CD4-positive, CD25-positive, alpha-beta regulatory T cell (primary cell): ENCODE measurements around the gene IGFN1. TPM values are rescaled to one million over a fixed set of nuclear protein-coding genes. Genes with fewer than 3 reads are reported as not detected.

Experiments used
- ATAC-seq, 2 donors: fragments of 150-1000 bp; cut with Tn5 transposase; one replicate each; pipeline ENCODE4 v1.10.0; 2021; ENCODE audit warnings: low read depth in 2 of 2, moderate number of reproducible peaks in 2 of 2, moderate library complexity in 1 of 2
- DNase-seq, 3 donors: peaks; one replicate each; pipeline versions ENCODE4 v3.0.0 to v3.0.0-alpha.2; 2012 to 2022; ENCODE audit warnings: mixed read lengths in 1 of 3
- H3K27ac ChIP-seq: one replicate; pipeline ENCODE4 v1.7.0; 2013; ENCODE audit warnings: mild to moderate bottlenecking, low read length; ENCODE audit not compliant: insufficient read depth, poor library complexity, severe bottlenecking
- H3K27me3 ChIP-seq: one replicate; pipeline ENCODE4 v1.7.0; 2013; ENCODE audit warnings: low read length; ENCODE audit not compliant: control insufficient read depth, insufficient read depth
- H3K36me3 ChIP-seq: one replicate; pipeline ENCODE4 v1.7.0; 2013; ENCODE audit warnings: mild to moderate bottlenecking, low read length, moderate library complexity; ENCODE audit not compliant: control insufficient read depth, insufficient read depth
- H3K4me1 ChIP-seq: 2 replicates; pipeline ENCODE4 v1.7.0; 2013; ENCODE audit warnings: mild to moderate bottlenecking, low read length; ENCODE audit not compliant: insufficient read depth, control insufficient read depth, poor library complexity, severe bottlenecking
- H3K4me3 ChIP-seq: one replicate; pipeline ENCODE4 v1.7.0; 2013; ENCODE audit warnings: low read depth, mild to moderate bottlenecking, low read length, moderate library complexity
- H3K9me3 ChIP-seq, 2 experiments: 1 replicate in 1 of 2; 2 replicates in 1 of 2; pipeline ENCODE4 v1.7.0; 2013; ENCODE audit warnings: low read length in 2 of 2, mild to moderate bottlenecking in 1 of 2, moderate library complexity in 1 of 2; ENCODE audit not compliant: control insufficient read depth in 2 of 2
- H3K27ac Mint-ChIP-seq, 3 donors: one replicate each; pipeline ENCODE4 v1.8.0; 2020 to 2022; ENCODE audit warnings: mild to moderate bottlenecking in 3 of 3, mixed read lengths in 3 of 3, moderate library complexity in 2 of 3
- H3K27me3 Mint-ChIP-seq: one replicate; pipeline ENCODE4 v1.8.0; 2022; ENCODE audit warnings: mild to moderate bottlenecking, mixed read lengths
- H3K36me3 Mint-ChIP-seq: one replicate; pipeline ENCODE4 v1.8.0; 2020; ENCODE audit warnings: mixed read lengths
- H3K4me1 Mint-ChIP-seq, 4 donors: one replicate each; pipeline ENCODE4 v1.8.0; 2020 to 2022; ENCODE audit warnings: mixed read lengths in 4 of 4, mild to moderate bottlenecking in 1 of 4
- H3K4me3 Mint-ChIP-seq, 4 donors: one replicate each; pipeline ENCODE4 v1.8.0; 2020 to 2022; ENCODE audit warnings: mild to moderate bottlenecking in 4 of 4, mixed read lengths in 4 of 4, moderate library complexity in 3 of 4
- H3K9me3 Mint-ChIP-seq, 7 donors: one replicate each; pipeline ENCODE4 v1.8.0; 2020 to 2022; ENCODE audit warnings: mixed read lengths in 7 of 7, mild to moderate bottlenecking in 3 of 7, moderate library complexity in 2 of 7
- polyA plus RNA-seq, 4 donors: library from polyadenylated mRNA; unstranded; fragments of 300-500 nt; fragmentation: Illumina TruSeq; gene quantifications; one replicate each; pipeline ENCODE4 v1.2.3, GENCODE V29; 2021
- total RNA-seq: library from RNA; stranded (reverse); gene quantifications from one replicate; pipeline ENCODE4 v1.2.3, GENCODE V29; 2022

IGFN1 gene
- total and polyA plus RNA-seq, 5 donors from 2014 or later, result not detected

GRCh38 chr1:201189085-201189484, 1.5 kb upstream of the IGFN1 start:
- ATAC-seq (no peak), DNase-seq (no peak)
- no peaks in the 10 kb centered on the region for H3K4me1 ChIP-seq
- H3K27me3 Mint-ChIP-seq, result peaks cover 20% of the 10 kb centered on the region
- no peaks in the 10 kb centered on the region for H3K27me3 ChIP-seq
- no peaks in the 10 kb centered on the region for H3K9me3 Mint-ChIP-seq
- no peaks in the 10 kb centered on the region for H3K4me1 Mint-ChIP-seq
- H3K27ac Mint-ChIP-seq, result no peak overlapping the region
- H3K36me3 ChIP-seq, result no peaks in the 10 kb centered on the region
- H3K36me3 Mint-ChIP-seq, result no peaks in the 10 kb centered on the region
- no peak overlapping the region for H3K4me3 ChIP-seq
- H3K9me3 ChIP-seq, result no peaks in the 10 kb centered on the region
- H3K4me3 Mint-ChIP-seq, result no peak overlapping the region
- H3K27ac ChIP-seq, result no peak overlapping the region

DNA sequence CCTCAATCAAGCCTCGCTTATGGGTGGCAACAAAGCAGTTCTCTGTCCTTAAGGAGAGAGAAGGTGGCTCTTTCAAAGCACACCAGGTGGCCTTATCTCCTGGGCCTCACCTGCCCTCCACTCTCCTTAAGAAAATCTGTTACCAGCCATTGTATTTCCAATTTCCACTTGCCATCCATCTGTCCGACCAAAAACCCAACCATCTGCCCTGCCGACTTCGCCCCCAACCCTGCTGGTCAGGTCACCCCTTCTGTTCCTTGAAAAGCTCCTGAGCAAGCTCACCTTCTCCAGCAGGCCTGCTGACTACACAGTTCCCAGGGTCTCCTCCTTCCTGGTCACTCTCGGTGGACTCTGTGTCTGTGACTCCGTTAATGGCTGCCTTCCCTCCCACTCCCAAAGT, 619 bp upstream of the IGFN1 start:
- no peak for ATAC-seq
- H3K4me3 Mint-ChIP-seq, result no peak overlapping the region
- H3K27me3 Mint-ChIP-seq, result peaks cover 15% of the 10 kb centered on the region

GRCh38 chr1:201191653-201192260, 1.1 kb downstream of the IGFN1 start:
- no peak overlapping the region for H3K4me3 ChIP-seq
- DNase-seq (no peak), ATAC-seq (no peak)
- no peak overlapping the region for H3K4me3 Mint-ChIP-seq
- H3K36me3 Mint-ChIP-seq, result no peaks in the 10 kb centered on the region
- no peak overlapping the region for H3K27ac ChIP-seq
- H3K9me3 ChIP-seq, result no peaks in the 10 kb centered on the region
- H3K4me1 Mint-ChIP-seq, result no peaks in the 10 kb centered on the region
- H3K27me3 ChIP-seq, result no peaks in the 10 kb centered on the region
- H3K27ac Mint-ChIP-seq, result no peak overlapping the region
- H3K27me3 Mint-ChIP-seq, result peaks cover 15% of the 10 kb centered on the region
- H3K9me3 Mint-ChIP-seq, result no peaks in the 10 kb centered on the region
- no peaks in the 10 kb centered on the region for H3K4me1 ChIP-seq
- no peaks in the 10 kb centered on the region for H3K36me3 ChIP-seq

More for the DNA sequence above, 619 bp upstream of the IGFN1 start:
- Histone ChIP-seq H3K4me1 (no peaks in the 10 kb centered on the region), H3K36me3 (no peaks in the 10 kb centered on the region), H3K27me3 (no peaks in the 10 kb centered on the region), H3K9me3 (no peaks in the 10 kb centered on the region), H3K27ac (no peak overlapping the region), H3K4me3 (no peak overlapping the region)
- DNase-seq, result no peak
- Mint-ChIP-seq H3K4me1 (no peaks in the 10 kb centered on the region), H3K36me3 (no peaks in the 10 kb centered on the region), H3K27ac (no peak overlapping the region), H3K9me3 (no peaks in the 10 kb centered on the region)

DNA sequence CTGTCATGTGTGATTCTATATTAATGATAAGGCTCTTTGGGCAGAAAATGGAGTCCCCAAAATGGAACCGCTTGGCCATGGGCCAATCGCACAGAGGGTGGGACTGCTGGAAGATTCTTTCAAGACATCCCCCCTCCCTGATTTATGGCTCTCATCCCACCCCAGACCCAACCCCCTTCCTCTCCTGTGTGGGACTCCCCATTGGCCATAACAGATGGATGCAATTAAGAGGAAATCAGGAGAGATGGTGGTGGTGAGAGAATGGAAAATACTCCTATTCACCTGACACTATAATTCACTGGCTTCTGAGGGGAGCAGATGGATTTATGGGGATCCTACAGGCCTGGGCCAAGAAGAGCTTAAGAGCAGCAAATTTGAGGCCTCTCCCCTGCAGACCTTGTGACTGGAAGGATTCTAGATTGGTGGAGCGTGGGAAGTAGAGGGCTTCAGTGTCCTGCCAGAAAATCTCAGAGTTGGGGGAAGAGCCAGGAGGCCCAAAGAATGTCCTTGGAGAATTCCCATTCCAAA, 1.7 kb downstream of the IGFN1 start:
- Mint-ChIP-seq H3K9me3 (no peaks in the 10 kb centered on the region), H3K27ac (no peak overlapping the region)
- ATAC-seq, result no peak

DNA sequence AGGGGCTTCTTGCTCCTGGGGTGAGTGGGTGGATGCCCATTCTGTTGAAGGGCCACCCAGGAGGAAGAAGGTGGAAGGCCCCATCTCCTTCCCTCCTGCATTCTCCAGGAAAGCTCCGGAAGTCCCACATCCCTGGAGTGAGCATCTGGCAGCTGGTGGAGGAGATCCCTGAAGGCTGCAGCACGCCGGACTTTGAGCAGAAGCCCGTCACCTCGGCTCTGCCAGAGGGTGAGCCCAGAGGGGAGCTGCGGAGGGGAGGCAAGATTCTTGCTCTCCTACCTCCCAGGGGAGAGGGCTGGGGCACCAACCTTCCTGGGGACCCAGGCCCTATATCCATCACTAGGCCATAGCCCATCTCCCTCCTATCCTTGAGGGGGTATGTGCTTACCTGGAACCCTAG, 3.4 kb downstream of the IGFN1 start:
- H3K27ac Mint-ChIP-seq, result no peak overlapping the region
- no peak overlapping the region for H3K4me3 Mint-ChIP-seq
- DNase-seq, result no peak
- H3K36me3 ChIP-seq, result no peaks in the 10 kb centered on the region
- no peaks in the 10 kb centered on the region for H3K4me1 Mint-ChIP-seq
- H3K27me3 ChIP-seq, result no peaks in the 10 kb centered on the region
- no peak for ATAC-seq
- no peak overlapping the region for H3K27ac ChIP-seq
- no peaks in the 10 kb centered on the region for H3K36me3 Mint-ChIP-seq
- no peaks in the 10 kb centered on the region for H3K4me1 ChIP-seq
- H3K9me3 Mint-ChIP-seq, result no peaks in the 10 kb centered on the region
- no peaks in the 10 kb centered on the region for H3K9me3 ChIP-seq
- H3K4me3 ChIP-seq, result no peak overlapping the region
- peaks cover 20% of the 10 kb centered on the region for H3K27me3 Mint-ChIP-seq

More for the DNA sequence above, 1.7 kb downstream of the IGFN1 start:
- Mint-ChIP-seq H3K4me1 (no peaks in the 10 kb centered on the region), H3K4me3 (no peak overlapping the region), H3K36me3 (no peaks in the 10 kb centered on the region), H3K27me3 (peaks cover 20% of the 10 kb centered on the region)
- H3K27ac ChIP-seq, result no peak overlapping the region
- H3K4me3 ChIP-seq, result no peak overlapping the region
- H3K4me1 ChIP-seq, result no peaks in the 10 kb centered on the region
- H3K36me3 ChIP-seq, result no peaks in the 10 kb centered on the region
- no peaks in the 10 kb centered on the region for H3K9me3 ChIP-seq
- no peaks in the 10 kb centered on the region for H3K27me3 ChIP-seq
- DNase-seq, result no peak

- H3K27me3 ChIP-seq, result no peaks in the 10 kb centered on the region
- Mint-ChIP-seq H3K4me1 (no peaks in the 10 kb centered on the region), H3K36me3 (no peaks in the 10 kb centered on the region), H3K27me3 (peaks cover 5% of the 10 kb centered on the region), H3K4me3 (no peak overlapping the region), H3K27ac (no peak overlapping the region), H3K9me3 (no peaks in the 10 kb centered on the region)
- no peak overlapping the region for H3K4me3 ChIP-seq
- no peaks in the 10 kb centered on the region for H3K36me3 ChIP-seq
- ATAC-seq, result no peak
- DNase-seq, result no peak
- no peaks in the 10 kb centered on the region for H3K4me1 ChIP-seq
- H3K9me3 ChIP-seq, result no peaks in the 10 kb centered on the region
- no peak overlapping the region for H3K27ac ChIP-seq
Observed at GRCh38 chr1:201198598-201198997, 8.0 kb downstream of the IGFN1 start.

DNA sequence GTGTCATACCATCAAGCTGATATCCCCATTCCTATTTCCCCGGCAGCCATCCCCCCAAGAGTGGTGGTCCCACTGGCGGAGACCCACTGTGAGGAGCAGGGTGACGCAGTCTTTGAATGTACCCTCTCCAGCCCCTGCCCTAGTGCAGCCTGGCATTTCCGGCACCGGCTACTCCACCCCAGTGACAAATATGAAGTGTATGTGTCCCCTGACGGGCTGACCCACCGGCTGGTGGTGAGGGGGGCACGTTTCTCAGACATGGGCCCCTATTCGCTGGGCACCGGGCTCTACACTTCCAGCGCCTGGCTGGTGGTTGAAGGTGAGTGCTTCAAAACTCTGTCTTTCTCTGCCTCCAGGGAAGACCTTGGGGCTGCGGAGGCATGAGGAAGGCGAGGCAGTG, 14.4 kb downstream of the IGFN1 start:
- Histone ChIP-seq H3K36me3 (no peaks in the 10 kb centered on the region), H3K9me3 (no peaks in the 10 kb centered on the region), H3K27me3 (no peaks in the 10 kb centered on the region), H3K27ac (no peak overlapping the region), H3K4me3 (no peak overlapping the region), H3K4me1 (no peaks in the 10 kb centered on the region)
- Mint-ChIP-seq H3K9me3 (no peaks in the 10 kb centered on the region), H3K4me1 (no peaks in the 10 kb centered on the region), H3K27ac (no peak overlapping the region), H3K4me3 (no peak overlapping the region), H3K27me3 (peaks cover 9% of the 10 kb centered on the region), H3K36me3 (no peaks in the 10 kb centered on the region)
- DNase-seq (no peak), ATAC-seq (no peak)

- Histone ChIP-seq H3K9me3 (no peaks in the 10 kb centered on the region), H3K4me1 (no peaks in the 10 kb centered on the region), H3K27ac (no peak overlapping the region), H3K27me3 (no peaks in the 10 kb centered on the region), H3K36me3 (no peaks in the 10 kb centered on the region), H3K4me3 (no peak overlapping the region)
- no peak overlapping the region for H3K4me3 Mint-ChIP-seq
- peaks cover 12% of the 10 kb centered on the region for H3K27me3 Mint-ChIP-seq
- no peak for DNase-seq
- H3K4me1 Mint-ChIP-seq, result no peaks in the 10 kb centered on the region
- peak overlapping the region in 1 of 3 donors; percentile 77 for H3K27ac Mint-ChIP-seq
- no peaks in the 10 kb centered on the region for H3K36me3 Mint-ChIP-seq
- no peak for ATAC-seq
- no peaks in the 10 kb centered on the region for H3K9me3 Mint-ChIP-seq
Observed at GRCh38 chr1:201206176-201206575, 15.6 kb downstream of the IGFN1 start.
